HFFc6 (cell line): Measurements from ENCODE around the gene HLF. TPM values are rescaled to one million over a fixed set of nuclear protein-coding genes. Genes with fewer than 3 reads are reported as not detected.
A peak's percentile ranks its signal among the peaks of the same experiment; 100 is the strongest.

Experiments
- DNase-seq: peaks from one replicate; pipeline ENCODE4 v3.0.0-alpha.2; 2018
- H3K27ac Mint-ChIP-seq: 2 replicates; pipeline ENCODE4 v1.8.0; 2020; ENCODE audit warnings: mild to moderate bottlenecking, mixed read lengths
- H3K27me3 Mint-ChIP-seq: 2 replicates; pipeline ENCODE4 v1.8.0; 2021; ENCODE audit warnings: mild to moderate bottlenecking, moderate library complexity, mixed read lengths; ENCODE audit not compliant: insufficient read depth
- H3K36me3 Mint-ChIP-seq: 2 replicates; pipeline ENCODE4 v1.8.0; 2021; ENCODE audit warnings: low read depth, mixed read lengths
- H3K4me1 Mint-ChIP-seq: 2 replicates; pipeline ENCODE4 v1.8.0; 2020; ENCODE audit warnings: low read depth, mixed read lengths
- H3K4me3 Mint-ChIP-seq: 2 replicates; pipeline ENCODE4 v1.8.0; 2020; ENCODE audit warnings: mild to moderate bottlenecking, moderate library complexity, mixed read lengths
- H3K9me3 Mint-ChIP-seq: 2 replicates; pipeline ENCODE4 v1.8.0; 2020; ENCODE audit warnings: mild to moderate bottlenecking, mixed read lengths
- total RNA-seq, 6 experiments: library from RNA; stranded (reverse); fragmentation: NEBNext Ultra II Directional; extraction: Animal tissue kit (Norgen Biotek cat#: 25700); gene quantifications; 2 replicates in 1 of 6; 3 replicates in 5 of 6; pipeline ENCODE4 v1.2.3, GENCODE V29; 2021
- TF ChIP-seq, protein P1 (sequence below): fragments of 200-600 bp; sonication (generic); IDR thresholded peaks from 2 replicates; pipeline ENCODE4 v1.5.0; 2021; ENCODE audit warnings: antibody characterized with exemption, mild to moderate bottlenecking

HLF gene
- total RNA-seq, 6 experiments from 2014 or later, result not detected

DNA sequence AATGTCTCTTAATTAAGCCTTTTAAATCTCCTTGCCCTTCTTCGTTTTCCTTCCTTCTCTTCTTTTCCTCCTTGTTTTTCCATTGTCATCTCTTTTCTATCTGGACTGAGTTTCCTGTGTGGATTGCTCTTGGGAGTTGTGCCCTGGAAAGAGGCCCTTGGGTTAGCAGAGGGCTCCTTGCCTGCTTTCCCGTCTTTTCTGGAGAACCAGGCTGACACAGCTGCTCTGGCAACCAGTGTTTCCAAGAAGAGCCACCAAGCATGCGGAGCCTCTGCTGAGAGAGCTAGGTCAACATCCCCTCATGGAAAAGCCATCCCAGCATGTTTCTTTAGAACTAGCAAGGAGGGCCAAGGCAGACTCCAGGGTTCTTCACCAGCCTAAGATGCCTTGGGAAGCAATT lies 75.4 kb downstream of the HLF start:
- Mint-ChIP-seq H3K36me3 (no peaks in the 10 kb centered on the region), H3K27ac (no peak overlapping the region), H3K9me3 (no peaks in the 10 kb centered on the region; the same call in 1 of the 2 replicates), H3K4me1 (peaks cover 2% of the 10 kb centered on the region; the same call in 1 of the 2 replicates), H3K27me3 (peaks cover 19% of the 10 kb centered on the region), H3K4me3 (no peak overlapping the region)
- TF ChIP-seq, protein P1, sequence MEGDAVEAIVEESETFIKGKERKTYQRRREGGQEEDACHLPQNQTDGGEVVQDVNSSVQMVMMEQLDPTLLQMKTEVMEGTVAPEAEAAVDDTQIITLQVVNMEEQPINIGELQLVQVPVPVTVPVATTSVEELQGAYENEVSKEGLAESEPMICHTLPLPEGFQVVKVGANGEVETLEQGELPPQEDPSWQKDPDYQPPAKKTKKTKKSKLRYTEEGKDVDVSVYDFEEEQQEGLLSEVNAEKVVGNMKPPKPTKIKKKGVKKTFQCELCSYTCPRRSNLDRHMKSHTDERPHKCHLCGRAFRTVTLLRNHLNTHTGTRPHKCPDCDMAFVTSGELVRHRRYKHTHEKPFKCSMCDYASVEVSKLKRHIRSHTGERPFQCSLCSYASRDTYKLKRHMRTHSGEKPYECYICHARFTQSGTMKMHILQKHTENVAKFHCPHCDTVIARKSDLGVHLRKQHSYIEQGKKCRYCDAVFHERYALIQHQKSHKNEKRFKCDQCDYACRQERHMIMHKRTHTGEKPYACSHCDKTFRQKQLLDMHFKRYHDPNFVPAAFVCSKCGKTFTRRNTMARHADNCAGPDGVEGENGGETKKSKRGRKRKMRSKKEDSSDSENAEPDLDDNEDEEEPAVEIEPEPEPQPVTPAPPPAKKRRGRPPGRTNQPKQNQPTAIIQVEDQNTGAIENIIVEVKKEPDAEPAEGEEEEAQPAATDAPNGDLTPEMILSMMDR, result no peak
- DNase-seq, result no peak

DNA sequence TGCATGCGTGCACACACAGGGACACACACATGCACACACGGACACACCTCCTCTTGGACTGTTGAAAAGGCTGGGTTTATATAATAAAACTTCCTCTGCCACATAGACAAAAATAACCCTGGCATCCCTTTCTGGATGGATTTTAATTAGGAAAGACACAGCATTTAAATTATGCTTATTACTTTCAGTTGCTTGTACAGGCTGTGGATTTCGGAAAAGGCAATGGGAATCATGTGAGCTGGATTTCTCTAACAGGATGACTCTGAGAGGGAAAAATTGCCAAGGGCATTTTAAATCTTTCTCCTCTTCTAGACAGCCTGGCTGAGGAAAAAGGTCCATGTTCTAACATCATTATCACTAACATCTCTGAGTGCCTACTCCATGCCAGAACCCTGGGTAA lies 75.9 kb downstream of the HLF start:
- no peak overlapping the region for H3K4me3 Mint-ChIP-seq
- no peak for DNase-seq
- peaks cover 19% of the 10 kb centered on the region for H3K27me3 Mint-ChIP-seq
- TF ChIP-seq, protein P1, result no peak
- H3K36me3 Mint-ChIP-seq, result no peaks in the 10 kb centered on the region
- no peaks in the 10 kb centered on the region; the same call in none of the 2 replicates for H3K9me3 Mint-ChIP-seq
- H3K4me1 Mint-ChIP-seq, result no peaks in the 10 kb centered on the region; the same call in 1 of the 2 replicates
- H3K27ac Mint-ChIP-seq, result no peak overlapping the region

DNA sequence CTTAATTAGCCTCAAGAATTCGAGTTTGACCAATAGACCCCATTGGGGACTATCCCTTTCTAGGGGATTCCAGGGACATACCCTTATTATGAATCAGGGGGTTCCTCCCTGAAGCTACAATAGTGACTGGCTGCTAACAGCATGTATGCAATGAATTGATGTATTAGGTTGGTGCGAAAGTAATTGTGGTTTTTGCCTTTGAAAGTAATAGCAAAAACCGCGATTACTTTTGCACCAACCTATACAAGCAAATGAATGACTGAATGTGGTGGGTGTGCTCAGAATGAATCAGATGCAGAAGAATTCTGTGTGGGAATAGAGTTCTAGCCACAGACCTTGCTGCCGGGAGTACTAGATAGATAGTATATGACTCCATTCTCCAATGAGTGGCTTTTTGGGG lies 76.7 kb downstream of the HLF start:
- Mint-ChIP-seq H3K4me1 (no peaks in the 10 kb centered on the region; the same call in 1 of the 2 replicates), H3K27me3 (peaks cover 19% of the 10 kb centered on the region), H3K9me3 (no peaks in the 10 kb centered on the region; the same call in none of the 2 replicates), H3K36me3 (no peaks in the 10 kb centered on the region), H3K4me3 (no peak overlapping the region), H3K27ac (no peak overlapping the region)
- DNase-seq, result peak; percentile 5
- TF ChIP-seq, protein P1, result no peak

- TF ChIP-seq, protein P1, result no peak
- H3K4me1 Mint-ChIP-seq, result peaks cover 6% of the 10 kb centered on the region
- H3K36me3 Mint-ChIP-seq, result no peaks in the 10 kb centered on the region
- peaks cover 19% of the 10 kb centered on the region for H3K27me3 Mint-ChIP-seq
- no peaks in the 10 kb centered on the region; the same call in 1 of the 2 replicates for H3K9me3 Mint-ChIP-seq
- no peak overlapping the region for H3K27ac Mint-ChIP-seq
- no peak for DNase-seq
- H3K4me3 Mint-ChIP-seq, result no peak overlapping the region
Observed at GRCh38 chr17:55342800-55343585, 78.2 kb downstream of the HLF start.

GRCh38 chr17:55343900-55344513 lies 79.2 kb downstream of the HLF start:
- no peaks in the 10 kb centered on the region for H3K36me3 Mint-ChIP-seq

More at GRCh38 chr17:55343900-55344513, 79.2 kb downstream of the HLF start:
- Mint-ChIP-seq H3K27me3 (peaks cover 16% of the 10 kb centered on the region), H3K27ac (no peak overlapping the region), H3K9me3 (no peaks in the 10 kb centered on the region; the same call in 1 of the 2 replicates), H3K4me1 (peaks cover 13% of the 10 kb centered on the region), H3K4me3 (no peak overlapping the region)
- no peak for DNase-seq
- TF ChIP-seq, protein P1, result no peak
